ENCODE results near the gene POU2F3. TPM values are rescaled to one million over a fixed set of nuclear protein-coding genes. Genes with fewer than 3 reads are reported as not detected.

Gene POU2F3
- total RNA-seq, 1 experiment from 2014 or later, result 0.02 TPM

- DNase-seq (ENCODE audit: low read depth), result no peak
Observed at GRCh38 chr11:120226714-120227113, 13.2 kb upstream of the POU2F3 start.

GRCh38 chr11:120227228-120227852, 12.6 kb upstream of the POU2F3 start:
- no peak for DNase-seq (ENCODE audit: low read depth)

DNA sequence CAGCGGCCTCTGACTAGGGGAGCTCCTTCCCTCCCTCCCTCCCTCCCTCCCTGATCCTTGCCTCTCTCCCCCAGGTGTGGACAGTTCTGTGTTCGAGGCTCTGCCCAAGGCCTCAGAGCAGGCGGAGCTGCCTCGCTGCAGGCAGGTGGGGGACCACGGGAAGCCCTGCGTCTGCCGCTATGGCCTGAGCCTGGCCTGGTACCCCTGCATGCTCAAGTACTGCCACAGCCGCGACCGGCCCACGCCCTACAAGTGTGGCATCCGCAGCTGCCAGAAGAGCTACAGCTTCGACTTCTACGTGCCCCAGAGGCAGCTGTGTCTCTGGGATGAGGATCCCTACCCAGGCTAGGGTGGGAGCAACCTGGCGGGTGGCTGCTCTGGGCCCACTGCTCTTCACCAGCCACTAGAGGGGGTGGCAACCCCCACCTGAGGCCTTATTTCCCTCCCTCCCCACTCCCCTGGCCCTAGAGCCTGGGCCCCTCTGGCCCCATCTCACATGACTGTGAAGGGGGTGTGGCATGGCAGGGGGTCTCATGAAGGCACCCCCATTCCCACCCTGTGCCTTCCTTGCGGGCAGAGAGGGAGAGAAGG, 11.1 kb upstream of the POU2F3 start:
- no peak for DNase-seq (ENCODE audit: low read depth)

GRCh38 chr11:120229451-120230424, 10.2 kb upstream of the POU2F3 start:
- peak; percentile 42 for DNase-seq (ENCODE audit: low read depth)

DNA sequence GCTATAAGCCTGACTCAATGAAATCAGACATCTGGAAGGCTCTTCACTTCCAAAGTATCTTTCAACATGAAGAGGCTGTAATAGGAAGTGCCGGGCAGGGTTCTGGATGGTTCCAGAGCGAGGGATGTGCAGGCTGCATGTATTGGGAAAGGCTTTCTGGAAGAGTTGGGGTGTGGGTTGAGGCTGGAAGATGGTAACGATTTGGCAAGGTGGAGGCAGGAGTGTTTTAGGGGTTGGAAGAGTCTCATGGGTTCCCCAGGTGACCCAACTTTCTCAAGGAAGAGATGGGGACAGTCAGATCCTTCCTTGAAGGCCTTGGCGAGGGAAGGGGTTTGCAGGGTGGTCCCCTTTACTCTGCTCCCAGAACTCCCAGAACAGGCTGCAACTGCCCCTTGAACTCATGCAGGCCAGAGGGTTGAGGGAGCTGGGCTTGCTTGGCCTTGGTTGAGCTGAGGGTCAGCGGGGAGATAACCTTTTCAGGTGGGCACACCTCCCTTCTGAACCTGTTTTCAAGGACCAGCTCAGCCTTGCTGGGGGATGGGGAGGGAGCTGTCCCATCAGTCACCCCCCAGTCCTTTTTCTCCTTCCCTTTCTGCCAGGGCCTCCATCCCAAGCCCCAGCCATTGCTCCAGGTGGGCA, 9.4 kb upstream of the POU2F3 start:
- no peak for DNase-seq (ENCODE audit: low read depth)

GRCh38 chr11:120231963-120232362, 8.0 kb upstream of the POU2F3 start:
- peak; percentile 66 for DNase-seq (ENCODE audit: low read depth)

DNA sequence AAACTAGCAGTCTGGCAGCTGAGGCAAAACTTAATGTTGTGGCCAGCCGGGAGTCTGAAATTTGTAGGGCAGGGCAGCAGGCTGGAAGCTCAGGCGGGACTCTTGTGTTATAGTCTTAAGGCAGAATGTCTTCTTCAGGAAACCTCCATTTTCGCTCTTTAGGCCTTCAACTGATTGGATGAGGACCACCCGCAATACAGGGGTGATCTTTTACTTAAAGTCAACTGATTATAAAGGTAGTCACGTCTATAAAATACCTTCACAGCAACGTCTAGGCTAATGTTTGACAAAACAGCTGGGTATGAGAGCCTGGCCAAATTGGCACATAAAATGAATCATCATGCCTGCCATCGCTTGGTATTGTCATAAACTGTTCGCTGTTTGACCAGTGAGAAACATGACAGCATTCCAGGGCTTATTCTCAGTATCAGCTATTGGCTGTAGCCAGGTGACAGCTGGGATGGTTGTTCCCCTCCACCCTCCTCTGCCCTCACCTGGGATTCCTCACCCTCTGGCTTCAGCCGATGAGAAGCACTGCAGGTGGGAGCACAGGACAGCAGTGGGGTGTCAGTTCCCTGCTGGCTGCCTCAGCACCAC, 6.6 kb upstream of the POU2F3 start:
- no peak for DNase-seq (ENCODE audit: low read depth)

DNA sequence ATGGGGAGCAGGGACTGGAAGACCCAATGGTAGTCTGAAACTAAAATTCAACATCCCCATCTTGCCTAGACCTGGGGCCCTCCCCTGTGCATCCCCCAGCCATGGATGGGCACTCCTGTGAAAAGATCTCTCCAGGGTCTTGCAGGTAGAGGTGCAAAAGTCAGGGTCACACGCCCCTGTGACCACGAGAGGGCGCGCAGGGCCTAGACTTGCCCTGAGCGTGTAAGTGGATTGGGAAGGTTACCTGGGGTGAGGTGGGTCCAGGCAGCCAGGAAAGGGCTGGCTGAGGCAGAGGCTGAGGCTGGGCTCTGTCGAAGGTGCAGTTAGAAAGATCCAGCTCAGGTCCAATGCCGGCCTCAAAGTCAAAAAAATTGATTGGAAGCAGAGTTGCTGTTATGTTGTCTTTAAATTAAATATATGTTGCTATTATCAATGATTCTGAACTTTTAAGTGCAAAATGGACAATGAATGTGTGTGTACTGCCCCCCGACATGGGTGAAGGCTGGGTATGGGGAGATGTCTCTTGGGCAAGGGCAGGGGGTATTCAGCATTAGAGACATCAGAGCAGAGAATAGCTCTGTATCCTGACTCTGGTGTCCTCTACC, 4.8 kb upstream of the POU2F3 start:
- DNase-seq (ENCODE audit: low read depth), result peak; percentile 62

DNA sequence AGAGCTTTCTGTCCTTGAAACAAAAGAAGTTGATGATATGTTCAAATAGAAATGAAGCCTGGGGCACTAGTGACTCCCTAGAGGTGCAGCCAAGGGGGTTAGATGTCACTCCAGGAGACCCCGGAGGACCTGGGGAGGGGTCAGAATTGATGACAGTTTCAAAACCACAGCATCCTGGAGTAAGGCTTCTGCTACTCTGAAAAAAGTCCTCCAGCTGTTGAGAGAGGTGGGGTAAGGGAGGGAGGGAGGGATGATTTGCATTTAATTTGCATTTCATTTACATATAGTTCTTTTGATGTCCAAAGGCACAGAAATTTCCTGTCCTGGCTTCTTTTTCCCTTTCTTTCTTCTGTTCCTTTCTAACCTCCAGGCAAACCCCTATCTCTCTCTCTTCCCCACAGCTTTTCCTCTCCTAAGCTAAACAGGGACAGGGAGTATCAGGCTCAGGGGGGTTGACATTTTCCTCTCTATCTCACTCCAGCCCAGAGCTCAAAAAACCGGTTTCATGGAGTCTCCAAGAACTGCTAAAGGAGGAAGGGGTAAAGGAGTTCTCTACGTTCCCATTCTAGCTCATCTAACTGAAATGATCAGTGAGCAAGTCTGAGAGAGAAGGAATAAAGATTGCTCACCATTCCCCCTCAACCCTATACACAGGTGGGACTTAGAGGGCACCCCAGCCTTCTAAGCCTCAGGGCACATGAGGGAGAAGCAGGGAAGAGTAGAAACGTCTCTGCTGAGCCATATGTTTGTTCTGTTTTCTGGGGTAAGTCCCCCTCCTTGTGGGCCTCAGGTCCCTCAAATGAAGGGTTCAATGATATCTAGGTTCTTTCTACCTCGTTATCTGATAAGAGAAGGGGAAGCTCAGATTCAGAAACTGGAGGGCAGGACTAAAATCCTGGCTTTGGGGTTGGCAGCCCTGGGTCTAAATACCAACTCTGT, 3.5 kb upstream of the POU2F3 start:
- DNase-seq (ENCODE audit: low read depth), result peak; percentile 72

- no peak for DNase-seq (ENCODE audit: low read depth)
Observed at GRCh38 chr11:120238968-120239620, 846 bp upstream of the POU2F3 start.

- no peak for DNase-seq (ENCODE audit: low read depth)
Observed at GRCh38 chr11:120240866-120241265, 926 bp downstream of the POU2F3 start.

DNA sequence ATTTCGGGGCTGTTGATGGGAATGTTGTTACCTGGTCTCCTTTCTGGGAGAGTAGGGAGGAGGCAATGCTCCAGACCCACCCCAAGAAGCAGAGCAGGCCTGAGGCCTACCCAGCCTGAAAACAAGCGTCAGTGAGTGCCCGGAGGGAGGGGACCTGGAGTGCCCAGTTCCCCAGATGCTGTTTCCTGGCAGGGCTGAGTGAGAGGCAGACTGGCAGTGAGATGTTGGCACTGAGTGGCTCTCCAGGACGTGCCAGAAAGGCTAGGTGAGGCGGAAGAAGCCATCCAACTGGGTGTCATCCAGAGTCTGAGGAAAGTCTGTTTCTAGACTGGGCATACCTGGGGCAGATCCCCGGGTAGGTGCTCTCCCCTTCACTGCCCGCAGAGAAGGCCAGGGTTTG, 1.3 kb downstream of the POU2F3 start:
- DNase-seq (ENCODE audit: low read depth), result no peak

DNA sequence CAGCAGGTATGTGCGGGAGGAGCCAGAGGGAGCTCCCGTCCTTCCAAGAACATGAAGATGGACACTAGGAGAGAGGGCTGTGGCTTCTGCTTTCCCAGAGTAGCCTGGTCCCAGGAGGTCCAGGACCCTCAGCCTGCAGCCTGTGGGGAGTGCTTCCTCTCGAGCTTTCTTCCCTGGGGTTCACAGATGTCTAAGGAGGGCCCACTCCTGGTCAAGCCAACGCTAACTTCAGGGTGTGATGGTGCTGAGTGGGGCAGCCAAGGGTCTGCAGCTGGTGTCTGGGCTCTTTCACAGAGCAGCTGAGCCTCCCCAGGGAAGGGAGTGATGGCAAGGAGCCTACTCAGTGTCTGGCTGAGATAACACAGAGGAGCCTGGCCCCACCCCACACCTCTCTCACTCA, 3.3 kb downstream of the POU2F3 start:
- DNase-seq (ENCODE audit: low read depth), result no peak

DNA sequence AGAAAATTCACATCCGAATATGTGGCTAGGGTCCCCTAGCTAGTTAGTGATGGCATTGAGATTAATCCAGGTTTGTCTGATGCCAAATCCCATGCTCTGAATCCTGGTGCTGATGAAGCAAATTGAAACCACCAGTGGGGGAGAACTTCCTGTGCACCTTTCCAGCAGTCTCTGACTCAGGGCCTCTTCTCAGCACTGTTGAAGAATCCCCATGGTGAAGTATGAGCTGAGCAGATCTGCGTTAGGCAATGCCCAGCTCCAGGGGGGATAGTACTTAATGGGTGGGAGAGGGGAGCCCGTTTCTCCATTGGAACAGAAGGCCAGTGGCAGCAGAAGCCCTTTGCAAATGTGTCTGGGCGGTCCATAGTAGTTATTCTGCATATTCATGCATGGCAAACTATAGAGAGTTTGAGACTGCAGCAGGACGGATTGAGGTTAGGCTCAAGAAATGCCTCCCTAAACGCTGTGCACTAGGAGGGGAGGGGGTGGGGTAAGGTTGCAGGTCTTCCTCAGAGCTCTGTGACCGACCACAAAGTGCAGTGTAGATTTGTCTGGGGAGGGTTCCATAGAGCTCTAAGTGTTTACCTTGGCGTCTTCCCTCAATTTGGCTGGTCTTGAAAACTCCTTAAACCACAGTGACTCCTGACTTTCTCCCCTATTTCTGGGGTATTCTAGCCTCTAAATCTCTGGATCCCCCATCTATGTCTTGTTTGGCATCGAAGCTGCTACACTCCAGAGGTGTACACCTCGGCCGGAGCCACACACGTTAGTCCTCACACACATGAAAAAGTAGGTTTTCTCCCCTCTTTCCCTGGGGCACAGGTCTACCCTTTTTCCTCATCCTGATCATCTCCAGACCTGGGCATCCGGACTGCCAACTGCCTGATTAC, 4.8 kb downstream of the POU2F3 start:
- peak; percentile 53 for DNase-seq (ENCODE audit: low read depth)

DNA sequence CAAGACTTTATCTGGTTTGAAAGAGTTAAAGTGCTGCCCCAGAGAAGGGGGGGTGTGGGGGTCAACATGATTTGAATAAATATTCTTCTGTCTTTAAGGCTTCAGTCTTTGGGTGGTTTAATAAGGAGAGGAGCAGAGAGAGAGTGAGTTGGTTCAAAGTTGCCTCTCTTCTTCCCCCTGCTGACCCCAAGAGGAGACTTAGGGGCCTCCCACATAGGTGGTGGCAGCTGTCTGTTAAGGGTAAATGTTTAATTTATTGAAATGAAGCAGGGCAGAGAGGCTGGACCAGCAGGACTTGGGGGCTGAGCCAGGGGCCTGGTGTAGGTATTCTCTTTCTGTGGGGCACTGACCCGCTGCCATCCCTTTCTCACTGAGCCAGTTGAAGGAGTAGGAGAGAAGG, 5.5 kb downstream of the POU2F3 start:
- no peak for DNase-seq (ENCODE audit: low read depth)

- peak; percentile 90 for DNase-seq (ENCODE audit: low read depth)
Observed at GRCh38 chr11:120248551-120249278, 8.8 kb downstream of the POU2F3 start.

GRCh38 chr11:120249279-120250262, 9.6 kb downstream of the POU2F3 start:
- no peak for DNase-seq (ENCODE audit: low read depth)
